ENCODE data around the gene ZFP3. TPM values are rescaled to one million over a fixed set of nuclear protein-coding genes. Genes with fewer than 3 reads are reported as not detected.

ZFP3 gene
- total RNA-seq, 1 donor from 2014 or later = 6.3 TPM

GRCh38 chr17:5043524-5043923 is 34.7 kb upstream of the ZFP3 start:
- Histone ChIP-seq H3K36me3 (ENCODE audit: control insufficient read depth in 3 of 3, insufficient read depth in 3 of 3, low read length in 3 of 3) (no peaks in the 10 kb centered on the region), H3K4me1 (ENCODE audit: control insufficient read depth in 3 of 3, insufficient read depth in 3 of 3, low read length in 3 of 3) (no peaks in the 10 kb centered on the region), H3K4me3 (ENCODE audit: low read length in 3 of 3) (no peak overlapping the region), H3K9ac (ENCODE audit: low read depth in 1 of 3, low read length in 3 of 3) (no peak overlapping the region), H3K27ac (ENCODE audit: low read depth, low read length) (no peak overlapping the region), H3K9me3 (ENCODE audit: control insufficient read depth in 3 of 3, low read length in 3 of 3) (no peaks in the 10 kb centered on the region), H3K27me3 (ENCODE audit: control insufficient read depth in 3 of 3, insufficient read depth in 3 of 3, low read length in 3 of 3) (no peaks in the 10 kb centered on the region)

- Histone ChIP-seq H3K27ac (ENCODE audit: low read depth, low read length) (no peak overlapping the region), H3K27me3 (ENCODE audit: control insufficient read depth in 3 of 3, insufficient read depth in 3 of 3, low read length in 3 of 3) (no peaks in the 10 kb centered on the region), H3K36me3 (ENCODE audit: control insufficient read depth in 3 of 3, insufficient read depth in 3 of 3, low read length in 3 of 3) (no peaks in the 10 kb centered on the region), H3K9me3 (ENCODE audit: control insufficient read depth in 3 of 3, low read length in 3 of 3) (no peaks in the 10 kb centered on the region), H3K4me3 (ENCODE audit: low read length in 3 of 3) (no peak overlapping the region), H3K9ac (ENCODE audit: low read depth in 1 of 3, low read length in 3 of 3) (no peak overlapping the region), H3K4me1 (ENCODE audit: control insufficient read depth in 3 of 3, insufficient read depth in 3 of 3, low read length in 3 of 3) (peaks cover 0 to 3% (median 0%) of the 10 kb centered on the region in 3 donors)
Observed at GRCh38 chr17:5044630-5045029, 33.6 kb upstream of the ZFP3 start.

GRCh38 chr17:5045496-5045895 is 32.8 kb upstream of the ZFP3 start:
- peaks cover 0 to 4% (median 0%) of the 10 kb centered on the region in 3 donors for H3K4me1 ChIP-seq (ENCODE audit: control insufficient read depth in 3 of 3, insufficient read depth in 3 of 3, low read length in 3 of 3)
- no peak overlapping the region for H3K4me3 ChIP-seq (ENCODE audit: low read length in 3 of 3)
- no peaks in the 10 kb centered on the region for H3K36me3 ChIP-seq (ENCODE audit: control insufficient read depth in 3 of 3, insufficient read depth in 3 of 3, low read length in 3 of 3)
- no peaks in the 10 kb centered on the region for H3K9me3 ChIP-seq (ENCODE audit: control insufficient read depth in 3 of 3, low read length in 3 of 3)
- no peak overlapping the region for H3K27ac ChIP-seq (ENCODE audit: low read depth, low read length)
- H3K27me3 ChIP-seq (ENCODE audit: control insufficient read depth in 3 of 3, insufficient read depth in 3 of 3, low read length in 3 of 3) = no peaks in the 10 kb centered on the region
- H3K9ac ChIP-seq (ENCODE audit: low read depth in 1 of 3, low read length in 3 of 3) = no peak overlapping the region

- Histone ChIP-seq H3K27me3 (ENCODE audit: control insufficient read depth in 3 of 3, insufficient read depth in 3 of 3, low read length in 3 of 3) (no peaks in the 10 kb centered on the region), H3K9me3 (ENCODE audit: control insufficient read depth in 3 of 3, low read length in 3 of 3) (no peaks in the 10 kb centered on the region), H3K36me3 (ENCODE audit: control insufficient read depth in 3 of 3, insufficient read depth in 3 of 3, low read length in 3 of 3) (no peaks in the 10 kb centered on the region), H3K27ac (ENCODE audit: low read depth, low read length) (no peak overlapping the region), H3K9ac (ENCODE audit: low read depth in 1 of 3, low read length in 3 of 3) (no peak overlapping the region), H3K4me3 (ENCODE audit: low read length in 3 of 3) (no peak overlapping the region), H3K4me1 (ENCODE audit: control insufficient read depth in 3 of 3, insufficient read depth in 3 of 3, low read length in 3 of 3) (peaks cover 0 to 4% (median 0%) of the 10 kb centered on the region in 3 donors)
Observed at GRCh38 chr17:5047446-5047845, 30.8 kb upstream of the ZFP3 start.

GRCh38 chr17:5049314-5049841 is 28.9 kb upstream of the ZFP3 start:
- no peaks in the 10 kb centered on the region for H3K9me3 ChIP-seq (ENCODE audit: control insufficient read depth in 3 of 3, low read length in 3 of 3)
- H3K27ac ChIP-seq (ENCODE audit: low read depth, low read length) = peak overlapping the region; percentile 58
- peak overlapping the region in 2 of 3 donors; percentile 14 to 62 for H3K9ac ChIP-seq (ENCODE audit: low read depth in 1 of 3, low read length in 3 of 3)
- H3K27me3 ChIP-seq (ENCODE audit: control insufficient read depth in 3 of 3, insufficient read depth in 3 of 3, low read length in 3 of 3) = no peaks in the 10 kb centered on the region
- no peak overlapping the region for H3K4me3 ChIP-seq (ENCODE audit: low read length in 3 of 3)
- H3K4me1 ChIP-seq (ENCODE audit: control insufficient read depth in 3 of 3, insufficient read depth in 3 of 3, low read length in 3 of 3) = peaks cover 0 to 4% (median 0%) of the 10 kb centered on the region in 3 donors
- H3K36me3 ChIP-seq (ENCODE audit: control insufficient read depth in 3 of 3, insufficient read depth in 3 of 3, low read length in 3 of 3) = no peaks in the 10 kb centered on the region

GRCh38 chr17:5050278-5050677 is 28.0 kb upstream of the ZFP3 start:
- H3K9me3 ChIP-seq (ENCODE audit: control insufficient read depth in 3 of 3, low read length in 3 of 3) = no peaks in the 10 kb centered on the region
- H3K27ac ChIP-seq (ENCODE audit: low read depth, low read length) = peak overlapping the region; percentile 58
- no peak overlapping the region for H3K9ac ChIP-seq (ENCODE audit: low read depth in 1 of 3, low read length in 3 of 3)
- H3K36me3 ChIP-seq (ENCODE audit: control insufficient read depth in 3 of 3, insufficient read depth in 3 of 3, low read length in 3 of 3) = no peaks in the 10 kb centered on the region
- peaks cover 0 to 4% (median 0%) of the 10 kb centered on the region in 3 donors for H3K4me1 ChIP-seq (ENCODE audit: control insufficient read depth in 3 of 3, insufficient read depth in 3 of 3, low read length in 3 of 3)
- H3K4me3 ChIP-seq (ENCODE audit: low read length in 3 of 3) = no peak overlapping the region
- no peaks in the 10 kb centered on the region for H3K27me3 ChIP-seq (ENCODE audit: control insufficient read depth in 3 of 3, insufficient read depth in 3 of 3, low read length in 3 of 3)

- H3K9me3 ChIP-seq (ENCODE audit: control insufficient read depth in 3 of 3, low read length in 3 of 3) = no peaks in the 10 kb centered on the region
- H3K4me1 ChIP-seq (ENCODE audit: control insufficient read depth in 3 of 3, insufficient read depth in 3 of 3, low read length in 3 of 3) = no peaks in the 10 kb centered on the region
- no peaks in the 10 kb centered on the region for H3K36me3 ChIP-seq (ENCODE audit: control insufficient read depth in 3 of 3, insufficient read depth in 3 of 3, low read length in 3 of 3)
- no peak overlapping the region for H3K9ac ChIP-seq (ENCODE audit: low read depth in 1 of 3, low read length in 3 of 3)
- H3K27ac ChIP-seq (ENCODE audit: low read depth, low read length) = no peak overlapping the region
- no peak overlapping the region for H3K4me3 ChIP-seq (ENCODE audit: low read length in 3 of 3)
- peaks cover 0 to 3% (median 0%) of the 10 kb centered on the region in 3 donors for H3K27me3 ChIP-seq (ENCODE audit: control insufficient read depth in 3 of 3, insufficient read depth in 3 of 3, low read length in 3 of 3)
Observed at GRCh38 chr17:5055543-5055942, 22.7 kb upstream of the ZFP3 start.

GRCh38 chr17:5065227-5065744 is 13.0 kb upstream of the ZFP3 start:
- H3K9me3 ChIP-seq (ENCODE audit: control insufficient read depth in 3 of 3, low read length in 3 of 3) = no peaks in the 10 kb centered on the region
- H3K4me3 ChIP-seq (ENCODE audit: low read length in 3 of 3) = no peak overlapping the region
- H3K4me1 ChIP-seq (ENCODE audit: control insufficient read depth in 3 of 3, insufficient read depth in 3 of 3, low read length in 3 of 3) = no peaks in the 10 kb centered on the region
- H3K27ac ChIP-seq (ENCODE audit: low read depth, low read length) = no peak overlapping the region
- H3K9ac ChIP-seq (ENCODE audit: low read depth in 1 of 3, low read length in 3 of 3) = no peak overlapping the region
- H3K36me3 ChIP-seq (ENCODE audit: control insufficient read depth in 3 of 3, insufficient read depth in 3 of 3, low read length in 3 of 3) = no peaks in the 10 kb centered on the region
- no peaks in the 10 kb centered on the region for H3K27me3 ChIP-seq (ENCODE audit: control insufficient read depth in 3 of 3, insufficient read depth in 3 of 3, low read length in 3 of 3)

- no peak overlapping the region for H3K4me3 ChIP-seq (ENCODE audit: low read length in 3 of 3)
- no peaks in the 10 kb centered on the region for H3K36me3 ChIP-seq (ENCODE audit: control insufficient read depth in 3 of 3, insufficient read depth in 3 of 3, low read length in 3 of 3)
- H3K9ac ChIP-seq (ENCODE audit: low read depth in 1 of 3, low read length in 3 of 3) = no peak overlapping the region
- H3K4me1 ChIP-seq (ENCODE audit: control insufficient read depth in 3 of 3, insufficient read depth in 3 of 3, low read length in 3 of 3) = no peaks in the 10 kb centered on the region
- no peak overlapping the region for H3K27ac ChIP-seq (ENCODE audit: low read depth, low read length)
- no peaks in the 10 kb centered on the region for H3K27me3 ChIP-seq (ENCODE audit: control insufficient read depth in 3 of 3, insufficient read depth in 3 of 3, low read length in 3 of 3)
- no peaks in the 10 kb centered on the region for H3K9me3 ChIP-seq (ENCODE audit: control insufficient read depth in 3 of 3, low read length in 3 of 3)
Observed at GRCh38 chr17:5068236-5068635, 10.0 kb upstream of the ZFP3 start.

- Histone ChIP-seq H3K36me3 (ENCODE audit: control insufficient read depth in 3 of 3, insufficient read depth in 3 of 3, low read length in 3 of 3) (no peaks in the 10 kb centered on the region), H3K9ac (ENCODE audit: low read depth in 1 of 3, low read length in 3 of 3) (no peak overlapping the region), H3K4me1 (ENCODE audit: control insufficient read depth in 3 of 3, insufficient read depth in 3 of 3, low read length in 3 of 3) (no peaks in the 10 kb centered on the region), H3K27ac (ENCODE audit: low read depth, low read length) (no peak overlapping the region), H3K4me3 (ENCODE audit: low read length in 3 of 3) (no peak overlapping the region), H3K27me3 (ENCODE audit: control insufficient read depth in 3 of 3, insufficient read depth in 3 of 3, low read length in 3 of 3) (no peaks in the 10 kb centered on the region), H3K9me3 (ENCODE audit: control insufficient read depth in 3 of 3, low read length in 3 of 3) (no peaks in the 10 kb centered on the region)
Observed at GRCh38 chr17:5069724-5070123, 8.5 kb upstream of the ZFP3 start.

Measured in skeletal muscle tissue (tissue), 4 donors.